GM18873 (cell line): Measurements from ENCODE around the gene LEMD3.

ENCODE experiments used
- ATAC-seq: cut with Tn5 transposase; IDR thresholded peaks from one replicate; pipeline ENCODE4 v1.9.1; 2021; ENCODE audit warnings: mild to moderate bottlenecking, moderate library complexity, moderate number of reproducible peaks; ENCODE audit not compliant: unreplicated experiment, low FRiP score

Gene LEMD3

DNA sequence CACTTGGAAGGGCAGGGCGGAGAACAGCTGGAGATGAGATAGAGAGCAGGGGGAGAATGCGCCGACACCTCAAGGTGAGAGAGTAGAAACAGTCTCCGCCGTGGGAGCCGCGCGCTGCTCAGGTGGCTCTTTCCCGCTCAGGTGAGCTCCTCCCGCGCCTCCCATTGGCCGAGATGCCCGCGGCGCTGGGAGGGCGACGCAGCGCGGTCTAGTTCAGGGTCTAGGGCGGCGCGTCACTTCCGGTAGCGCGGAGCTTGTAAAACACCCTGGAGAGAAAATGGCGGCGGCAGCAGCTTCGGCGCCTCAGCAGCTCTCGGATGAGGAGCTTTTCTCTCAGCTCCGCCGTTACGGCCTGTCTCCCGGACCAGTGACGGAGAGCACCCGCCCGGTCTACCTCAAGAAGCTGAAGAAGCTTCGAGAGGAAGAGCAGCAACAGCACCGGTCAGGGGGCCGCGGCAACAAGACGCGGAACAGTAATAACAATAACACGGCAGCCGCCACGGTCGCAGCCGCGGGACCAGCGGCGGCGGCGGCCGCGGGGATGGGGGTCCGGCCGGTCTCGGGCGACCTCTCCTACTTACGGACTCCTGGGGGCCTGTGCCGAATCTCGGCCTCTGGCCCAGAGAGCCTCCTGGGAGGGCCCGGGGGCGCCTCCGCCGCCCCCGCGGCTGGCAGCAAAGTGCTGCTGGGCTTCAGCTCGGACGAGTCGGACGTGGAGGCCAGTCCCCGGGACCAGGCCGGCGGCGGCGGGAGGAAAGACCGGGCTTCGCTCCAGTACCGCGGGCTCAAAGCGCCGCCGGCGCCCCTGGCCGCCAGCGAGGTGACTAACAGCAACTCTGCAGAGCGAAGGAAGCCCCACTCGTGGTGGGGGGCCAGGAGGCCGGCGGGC, at the start of gene LEMD3:
Gene LEMD3 (plus strand): TSS at position 264 of the 889 bp plus-strand sequence. CDS start 14 bp downstream, at position 278.
- peak; percentile 89 for ATAC-seq

GRCh38 chr12:65121049-65121955, 48.1 kb upstream of the LEMD3 start, which contains the start of gene WIF1:
Gene WIF1, minus strand, starts transcription at chr12:65121305. Its CDS starts 114 bp downstream, at chr12:65121191.
- ATAC-seq, result no peak

- no peak for ATAC-seq
Measured at GRCh38 chr12:65121956-65122469, 47.4 kb upstream of the LEMD3 start.

DNA sequence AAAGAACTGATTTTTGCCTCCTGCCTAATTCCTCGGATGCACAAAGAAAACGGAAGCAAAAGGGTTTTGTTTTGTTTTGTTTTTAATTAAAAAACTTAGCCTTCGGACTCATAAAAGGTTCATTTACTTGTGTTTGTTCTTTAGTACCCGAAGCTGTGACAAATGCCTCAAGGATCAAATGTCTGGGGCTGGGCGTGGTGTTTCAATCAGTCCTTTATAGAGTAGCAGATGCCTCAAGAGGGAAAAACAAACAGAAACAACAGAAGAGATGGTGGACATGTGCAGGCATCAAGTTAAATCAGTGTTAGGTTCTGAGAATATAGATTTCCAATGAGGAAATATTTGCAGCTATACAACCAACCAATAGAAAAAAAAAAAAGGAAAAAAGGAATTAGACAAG, 46.7 kb upstream of the LEMD3 start:
- ATAC-seq, result no peak

DNA sequence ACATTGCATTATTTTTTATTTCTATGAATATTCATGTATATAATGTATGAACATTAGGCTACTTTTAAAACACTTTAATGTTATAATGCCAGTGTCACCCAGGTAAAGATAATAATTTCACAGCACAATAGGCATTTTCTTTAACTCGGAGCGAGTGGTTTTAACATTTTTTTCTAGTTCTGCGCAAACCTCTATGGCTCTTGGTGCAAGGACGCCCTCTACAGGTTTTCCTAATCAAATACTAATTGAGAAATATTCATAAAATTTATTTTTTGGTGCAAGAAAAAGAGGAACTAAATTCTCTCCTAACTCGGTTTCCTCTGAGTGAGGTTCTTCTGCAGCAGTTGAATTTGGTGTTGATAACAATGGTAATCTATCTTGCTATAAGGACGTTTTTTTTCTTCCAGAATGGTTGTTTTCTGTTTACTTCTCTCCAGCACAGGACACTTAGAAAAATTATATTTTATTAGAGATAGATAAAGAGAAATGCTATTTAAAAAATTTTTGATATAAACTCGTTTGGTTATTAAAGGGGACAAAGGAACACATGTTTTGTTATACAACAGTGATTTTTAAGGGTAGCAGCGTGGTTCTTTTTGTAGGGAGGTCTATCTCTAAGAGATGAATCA, 45.8 kb upstream of the LEMD3 start:
- no peak for ATAC-seq

- no peak for ATAC-seq
Measured at GRCh38 chr12:65125247-65125646, 44.1 kb upstream of the LEMD3 start.

- no peak for ATAC-seq
Measured at GRCh38 chr12:65125975-65126374, 43.4 kb upstream of the LEMD3 start.

- ATAC-seq, result no peak
Measured at GRCh38 chr12:65126482-65126881, 42.9 kb upstream of the LEMD3 start.

GRCh38 chr12:65133879-65134278, 35.5 kb upstream of the LEMD3 start:
- ATAC-seq, result no peak

DNA sequence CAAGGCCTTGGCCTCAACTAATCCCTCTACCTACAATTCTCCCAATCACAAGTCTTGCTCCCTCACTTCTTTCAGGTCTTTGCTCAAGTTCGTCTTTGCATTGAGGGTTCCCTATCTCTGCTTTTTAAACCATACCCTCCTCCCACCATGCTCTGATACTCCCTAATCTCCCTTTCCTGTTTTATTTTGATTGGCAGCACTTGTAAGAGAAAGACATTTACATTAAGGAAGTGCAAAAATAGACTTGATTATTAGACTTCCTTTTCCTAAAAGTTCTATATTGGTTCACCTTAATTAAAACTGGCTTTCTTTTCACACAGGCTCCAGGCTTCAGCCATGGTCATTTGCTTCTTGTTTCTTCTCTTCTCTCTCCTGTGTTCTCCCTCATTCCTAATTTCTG, 30.0 kb upstream of the LEMD3 start:
- ATAC-seq, result no peak

- ATAC-seq, result no peak
Measured at GRCh38 chr12:65140738-65141137, 28.6 kb upstream of the LEMD3 start.

DNA sequence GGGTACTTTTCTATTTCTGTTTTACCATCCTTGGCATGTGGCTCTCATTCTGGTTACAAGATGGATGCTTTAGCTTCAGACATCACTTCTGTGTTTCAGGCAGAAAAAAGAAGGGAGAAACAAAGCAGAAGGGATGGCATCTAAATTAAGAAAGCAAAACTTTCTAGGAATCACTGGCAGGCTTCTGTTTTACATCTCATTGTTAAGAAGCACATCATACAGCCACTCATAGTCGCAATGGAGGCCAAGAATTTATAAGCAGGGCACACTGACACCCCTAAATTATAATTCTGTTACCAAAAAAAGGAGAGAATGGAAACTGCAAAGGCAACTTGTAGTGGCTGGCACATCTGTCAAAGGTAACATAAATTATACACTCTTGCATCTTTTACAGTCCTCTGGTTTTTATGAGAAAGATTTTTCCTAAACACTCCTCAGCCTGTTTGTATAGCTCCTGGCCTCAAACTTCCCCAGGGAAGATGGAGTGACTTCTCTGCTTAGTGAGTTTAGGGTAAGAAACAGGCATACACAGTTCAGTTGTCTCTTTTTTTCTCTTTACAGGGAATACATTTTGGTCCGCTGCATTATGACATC, 22.0 kb upstream of the LEMD3 start:
- no peak for ATAC-seq

DNA sequence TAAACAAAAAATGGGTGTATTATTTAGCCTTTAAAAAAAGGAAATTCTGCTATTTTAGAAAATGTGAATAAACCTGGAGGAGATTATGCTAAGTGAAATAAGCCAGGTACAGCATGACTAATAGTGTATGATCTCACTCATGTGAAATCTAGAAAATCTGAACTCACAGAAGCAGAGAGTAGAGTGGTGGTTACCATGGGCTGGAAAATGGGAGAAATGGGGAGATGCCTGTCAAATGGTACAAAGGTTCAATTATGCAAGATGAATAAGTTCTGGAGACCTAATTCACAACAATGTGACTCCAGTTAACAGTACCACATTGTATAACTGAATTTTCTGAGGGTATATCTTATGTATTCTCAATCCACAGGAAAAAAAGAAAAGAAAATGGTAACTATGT, 17.4 kb upstream of the LEMD3 start:
- ATAC-seq, result no peak

DNA sequence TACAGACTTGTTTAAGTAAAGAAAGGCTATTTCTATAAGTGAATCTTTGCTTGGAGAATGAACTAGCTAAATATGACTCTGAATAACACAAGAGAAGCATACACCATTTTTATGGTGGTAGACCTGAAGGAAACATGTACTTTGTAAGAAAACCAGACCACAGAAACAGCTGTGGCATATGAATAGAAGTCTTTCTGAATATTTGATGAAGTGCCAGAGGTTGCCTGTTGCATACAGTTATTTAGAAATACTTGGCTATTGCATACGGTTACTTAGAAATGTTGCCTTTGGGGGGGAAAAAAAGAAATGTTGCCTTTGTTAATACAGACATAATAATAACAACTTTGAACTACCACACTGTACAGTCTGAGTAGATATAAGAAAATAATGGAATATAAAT, 16.8 kb upstream of the LEMD3 start:
- no peak for ATAC-seq

GRCh38 chr12:65155784-65156183, 13.6 kb upstream of the LEMD3 start:
- no peak for ATAC-seq

GRCh38 chr12:65156366-65156841, 13.0 kb upstream of the LEMD3 start:
- peak; percentile 93 for ATAC-seq

GRCh38 chr12:65157091-65157490, 12.3 kb upstream of the LEMD3 start:
- no peak for ATAC-seq

GRCh38 chr12:65162609-65163008, 6.8 kb upstream of the LEMD3 start:
- ATAC-seq, result peak; percentile 48

GRCh38 chr12:65164244-65164643, 5.1 kb upstream of the LEMD3 start:
- ATAC-seq, result no peak

GRCh38 chr12:65164774-65165173, 4.6 kb upstream of the LEMD3 start:
- ATAC-seq, result no peak
